GM21447 (cell line): Measurements from ENCODE around the gene PPP1R16B.
A peak's percentile ranks its signal among the peaks of the same experiment; 100 is the strongest.

Experiments
- ATAC-seq: cut with Tn5 transposase; IDR thresholded peaks from one replicate; pipeline ENCODE4 v1.9.1; 2021; ENCODE audit not compliant: unreplicated experiment

The PPP1R16B gene

DNA sequence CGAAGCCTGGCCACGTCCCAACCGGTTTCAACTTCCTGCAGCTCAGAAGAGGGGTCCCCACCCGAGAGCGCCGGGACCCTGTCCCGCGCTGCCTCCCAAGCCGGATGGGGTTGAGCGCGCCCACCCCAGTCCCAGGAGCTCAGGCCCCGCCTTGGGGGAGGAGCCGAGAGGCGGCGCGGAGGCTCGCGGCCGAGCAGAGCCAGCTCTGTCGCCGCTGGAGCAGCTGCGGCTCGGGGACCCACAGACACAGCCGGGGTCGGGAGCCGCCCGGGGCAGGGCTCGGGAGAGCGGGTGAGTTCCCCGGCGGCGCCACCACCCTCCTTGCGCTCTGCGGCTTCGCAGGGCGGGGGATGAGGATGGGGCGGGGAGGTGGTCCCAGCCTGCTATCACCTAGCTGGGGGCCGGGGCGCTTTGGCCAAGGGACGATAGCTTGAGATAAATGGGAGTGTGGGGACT lies at the start of gene PPP1R16B:
Gene PPP1R16B (plus strand): TSS at position 196 of the 456 bp plus-strand sequence. CDS start 30,229 bp downstream, outside the sequence.
- peak; percentile 60 for ATAC-seq

DNA sequence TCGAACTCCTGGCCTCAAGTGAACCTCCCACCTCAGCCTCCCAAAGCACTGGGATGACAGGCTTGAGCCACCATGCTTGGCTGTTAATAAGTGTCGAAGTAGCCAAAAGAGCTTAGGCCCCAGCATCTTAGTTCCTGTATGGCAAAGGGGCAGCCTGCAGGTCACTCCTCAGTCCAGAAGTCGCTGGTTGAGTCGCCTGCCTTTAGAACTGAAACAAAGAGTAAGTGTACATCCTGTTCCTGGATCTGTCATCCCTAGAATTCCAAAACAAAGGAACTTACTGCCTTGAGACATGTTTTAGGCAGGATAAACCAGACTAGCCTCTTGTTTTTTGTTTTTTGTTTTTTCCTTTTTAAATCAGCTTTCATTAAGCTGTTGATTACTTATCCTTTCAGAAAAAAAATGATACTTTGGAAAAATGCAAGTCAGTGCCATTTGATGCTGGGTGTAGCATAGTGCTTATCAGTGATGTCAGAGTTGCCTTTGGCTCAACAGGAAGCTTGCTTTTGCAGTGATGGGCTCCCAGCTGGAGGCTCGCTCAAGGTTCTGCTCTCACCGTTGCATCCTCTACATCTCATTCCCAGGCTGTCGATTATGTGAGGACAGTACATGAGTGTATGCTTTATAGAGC lies 48.2 kb upstream of the PPP1R16B start:
- no peak for ATAC-seq

DNA sequence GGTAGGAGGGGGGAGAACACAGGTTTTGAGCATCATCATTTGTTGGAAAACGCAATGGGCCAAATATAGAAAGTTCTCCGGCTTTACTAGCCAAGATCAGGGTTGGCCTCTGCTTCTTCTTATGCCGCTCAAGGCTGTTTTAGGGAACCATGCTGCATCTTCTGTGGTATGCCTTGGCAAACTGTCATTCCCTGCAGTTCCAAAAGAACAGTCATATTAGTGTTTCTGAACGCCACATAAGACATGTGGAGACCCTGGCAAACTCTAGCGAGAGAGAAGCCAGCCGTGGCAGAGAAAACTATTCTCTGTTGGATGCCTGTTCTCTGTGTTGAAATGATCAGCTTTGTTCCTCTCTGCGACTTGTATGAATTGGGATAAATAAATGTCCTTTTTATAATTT lies 46.4 kb upstream of the PPP1R16B start:
- ATAC-seq, result no peak

DNA sequence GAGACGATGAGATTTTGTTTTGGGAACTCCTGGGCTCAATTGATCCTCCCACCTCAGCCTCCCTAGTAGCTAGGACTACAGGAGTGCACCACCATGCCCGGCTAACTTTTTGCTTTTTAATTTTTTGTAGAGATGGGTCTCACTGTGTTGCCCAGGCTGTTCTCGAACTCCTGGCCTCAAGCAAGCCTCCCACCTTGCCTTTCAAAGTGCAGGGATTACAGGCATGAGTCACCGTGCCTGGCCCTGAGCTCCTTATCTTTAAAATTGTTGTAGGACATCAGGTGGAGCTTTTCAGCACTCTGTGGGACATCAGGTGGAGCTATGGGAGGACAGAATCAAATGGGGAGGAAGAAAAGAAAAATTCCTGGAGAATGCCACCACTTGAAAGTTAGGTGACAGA lies 44.5 kb upstream of the PPP1R16B start:
- ATAC-seq, result no peak

DNA sequence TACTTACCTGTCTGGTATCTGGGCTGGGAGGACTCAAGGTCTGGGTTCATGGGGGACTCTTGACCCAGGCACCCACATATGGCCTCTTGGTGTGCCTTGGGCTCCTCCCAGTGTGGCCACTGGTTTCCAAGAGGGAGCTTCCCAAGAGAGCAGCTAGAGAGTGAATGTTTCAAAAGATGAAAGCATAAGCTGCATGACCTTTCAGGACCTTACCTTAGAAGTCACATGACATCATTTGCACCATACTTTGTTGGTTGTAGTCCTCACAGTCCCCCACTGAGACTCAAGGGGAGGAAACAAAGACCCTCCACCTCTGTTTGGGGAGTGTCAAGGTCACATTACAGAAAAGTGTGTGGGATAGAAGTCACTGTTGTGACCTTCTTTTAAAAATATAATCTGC lies 43.3 kb upstream of the PPP1R16B start:
- no peak for ATAC-seq

DNA sequence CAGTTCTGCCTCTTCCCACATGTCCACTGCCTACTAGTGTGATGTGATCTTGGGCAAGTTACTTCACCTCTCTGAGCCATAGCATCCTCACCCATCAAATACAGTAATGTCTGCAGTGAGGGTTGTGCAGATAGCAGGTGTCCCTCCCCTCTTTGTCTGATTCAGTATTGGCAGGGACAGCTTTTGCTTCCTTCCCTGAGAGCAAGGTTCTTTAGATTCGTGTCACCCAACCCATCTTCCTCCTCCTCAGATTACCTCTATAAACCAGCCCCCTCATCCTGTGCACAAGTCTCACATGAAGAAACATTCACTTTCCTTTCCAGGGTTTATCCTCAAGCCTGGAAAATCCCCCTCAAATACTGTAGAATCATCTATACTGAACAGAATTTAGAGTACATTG lies 41.9 kb upstream of the PPP1R16B start:
- ATAC-seq, result no peak

DNA sequence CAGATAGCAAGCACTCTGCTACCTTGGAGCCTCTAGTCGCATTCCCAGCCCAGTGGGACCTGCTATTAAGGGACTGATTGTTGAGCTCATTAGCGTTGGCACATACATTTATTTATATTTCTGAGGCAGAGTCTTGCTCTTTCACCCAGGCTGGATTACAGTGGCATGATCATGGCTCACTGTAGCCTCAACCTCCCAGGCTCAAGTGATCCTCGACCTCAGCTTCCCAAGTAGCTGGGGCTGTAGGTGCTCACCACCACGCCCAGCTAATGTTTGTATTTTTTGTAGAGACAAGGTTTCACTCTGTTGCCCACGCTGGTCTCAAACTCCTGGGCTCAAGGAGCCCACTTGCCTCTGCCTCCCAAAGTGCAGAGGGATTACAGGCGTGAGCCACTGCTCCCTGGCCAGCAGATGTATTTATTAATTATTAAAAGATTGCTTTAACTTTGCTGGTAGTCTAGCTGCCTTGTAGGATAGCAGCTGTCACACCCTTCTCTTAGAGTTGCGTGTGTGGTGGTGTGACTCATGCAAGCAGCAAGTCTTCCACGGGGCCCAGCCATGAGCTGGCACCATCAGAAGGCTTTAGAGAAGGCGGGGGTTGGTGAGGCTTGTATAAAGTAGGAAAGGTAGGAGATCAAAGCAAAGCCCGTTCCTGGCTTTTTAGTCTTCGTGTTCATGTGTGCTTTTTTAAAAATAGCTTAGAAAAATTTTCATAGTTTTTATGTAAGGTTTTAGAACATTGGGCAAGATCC lies 40.8 kb upstream of the PPP1R16B start:
- ATAC-seq, result no peak

DNA sequence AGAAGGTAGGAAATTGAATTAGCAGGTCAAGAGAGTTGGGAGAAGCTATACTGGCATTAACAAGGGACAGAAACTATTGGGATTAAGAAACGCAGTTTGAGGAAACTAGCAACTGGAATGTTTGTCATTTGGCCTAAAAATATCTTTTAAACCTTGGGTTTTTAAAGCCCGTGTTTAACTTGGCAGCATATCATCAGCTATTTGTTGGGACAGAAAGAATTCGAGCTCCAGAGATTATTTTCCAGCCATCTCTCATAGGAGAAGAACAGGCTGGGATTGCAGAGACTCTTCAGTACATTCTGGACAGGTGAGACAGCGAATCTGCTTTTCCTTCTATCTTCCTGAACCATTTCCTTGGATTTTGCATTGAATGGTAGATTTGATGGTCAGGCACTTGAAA lies 39.4 kb upstream of the PPP1R16B start:
- no peak for ATAC-seq

DNA sequence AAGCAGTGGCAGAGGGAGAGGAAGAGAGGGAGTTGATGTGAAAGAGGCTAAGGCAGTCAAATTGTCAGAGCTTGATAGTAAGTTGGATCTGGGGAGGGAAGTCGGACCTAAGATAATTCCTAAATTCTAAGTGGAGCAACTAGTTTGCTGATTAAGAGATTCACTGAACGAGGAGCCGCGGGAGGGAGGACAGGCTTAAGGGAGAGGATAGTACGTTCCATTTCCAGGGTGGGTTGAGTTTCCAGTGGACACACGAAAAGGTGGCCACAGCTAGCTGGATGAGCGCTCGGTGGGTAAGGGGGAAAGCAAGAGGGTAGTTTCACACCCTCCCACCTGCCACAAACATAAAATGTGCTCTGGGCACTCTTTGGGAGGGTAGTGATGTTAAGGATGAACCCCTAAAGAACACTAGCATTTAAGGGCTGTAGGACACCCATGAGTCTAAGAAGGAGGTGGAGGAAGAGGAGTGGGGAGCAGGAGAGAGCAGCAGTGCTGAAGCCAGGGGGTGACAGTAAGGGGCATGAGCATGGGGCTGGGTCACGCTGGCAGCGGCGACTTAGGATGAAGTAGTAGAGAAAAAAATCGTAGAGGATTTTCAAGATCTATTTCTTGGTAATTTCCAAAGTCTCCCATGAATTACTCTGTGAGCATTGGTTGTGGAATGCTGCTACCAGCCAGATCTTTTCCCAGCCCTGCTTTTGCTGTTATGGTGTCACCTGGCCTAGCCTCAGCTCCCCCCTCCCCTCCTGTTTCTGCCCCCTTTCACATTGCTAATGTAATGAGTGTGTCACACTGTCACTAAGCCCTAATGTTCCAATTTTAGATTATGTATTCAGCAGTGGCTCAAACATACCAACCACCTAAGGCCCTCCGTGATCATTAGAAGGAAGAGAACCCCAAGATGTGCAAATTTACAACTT lies 35.9 kb upstream of the PPP1R16B start:
- ATAC-seq, result no peak

DNA sequence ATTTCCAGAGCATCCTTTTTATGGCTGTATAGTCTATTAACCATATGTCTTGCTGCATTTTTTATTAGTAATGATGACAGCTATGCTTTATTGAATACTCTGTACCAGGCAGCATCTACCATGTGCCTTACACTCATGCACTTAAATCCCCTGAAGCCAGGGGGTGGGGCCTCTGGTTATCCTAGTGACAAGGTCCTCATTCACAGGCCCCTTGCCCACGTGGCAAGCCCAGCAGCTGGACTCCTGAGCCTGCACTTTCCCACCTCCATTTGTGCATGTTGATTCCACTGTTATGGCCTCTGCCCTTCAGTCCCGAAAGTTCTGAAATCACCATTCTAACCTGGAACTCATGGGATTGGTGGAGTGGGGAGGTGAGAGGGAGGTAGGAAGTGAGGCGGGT lies 35.0 kb upstream of the PPP1R16B start:
- no peak for ATAC-seq

DNA sequence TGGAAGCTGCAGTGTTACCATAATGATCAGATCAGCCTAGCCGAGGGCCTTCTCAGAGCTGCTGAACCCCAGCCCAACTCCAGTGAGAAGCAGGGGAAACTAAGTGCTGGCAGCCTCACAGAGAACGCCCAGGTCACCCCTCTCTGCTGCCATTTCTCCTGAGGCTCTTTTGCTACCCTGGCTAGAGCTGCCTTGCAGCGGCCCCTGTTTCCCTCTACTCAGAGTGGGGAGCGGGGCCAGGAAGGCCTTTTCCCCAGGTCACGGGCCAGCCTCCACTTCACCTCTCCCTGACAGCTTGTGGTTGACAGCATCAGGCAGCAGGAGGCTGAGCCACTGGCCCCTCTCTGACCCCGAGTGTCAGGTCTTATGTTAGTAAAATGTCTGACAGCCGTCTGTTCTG lies 34.5 kb upstream of the PPP1R16B start:
- no peak for ATAC-seq

DNA sequence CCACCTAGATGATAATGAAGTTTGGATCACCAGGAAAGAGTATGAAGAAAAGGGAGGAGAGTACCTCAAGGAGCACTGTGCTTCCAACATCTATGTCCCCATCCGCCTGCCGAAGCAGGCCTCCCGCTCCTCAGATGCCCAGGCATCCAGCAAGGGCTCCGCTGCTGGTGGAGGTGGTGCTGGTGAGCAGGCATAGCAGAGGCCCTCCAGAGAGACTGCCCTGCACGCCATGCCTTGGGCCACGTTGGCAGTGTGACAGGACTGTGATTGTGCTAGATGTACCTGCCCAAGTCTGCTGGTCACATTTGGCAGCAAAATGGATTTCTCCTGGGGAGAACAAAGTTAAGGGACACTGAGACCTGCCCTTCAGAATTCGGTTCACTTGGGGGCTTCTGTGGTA lies 33.9 kb upstream of the PPP1R16B start:
- ATAC-seq, result no peak

DNA sequence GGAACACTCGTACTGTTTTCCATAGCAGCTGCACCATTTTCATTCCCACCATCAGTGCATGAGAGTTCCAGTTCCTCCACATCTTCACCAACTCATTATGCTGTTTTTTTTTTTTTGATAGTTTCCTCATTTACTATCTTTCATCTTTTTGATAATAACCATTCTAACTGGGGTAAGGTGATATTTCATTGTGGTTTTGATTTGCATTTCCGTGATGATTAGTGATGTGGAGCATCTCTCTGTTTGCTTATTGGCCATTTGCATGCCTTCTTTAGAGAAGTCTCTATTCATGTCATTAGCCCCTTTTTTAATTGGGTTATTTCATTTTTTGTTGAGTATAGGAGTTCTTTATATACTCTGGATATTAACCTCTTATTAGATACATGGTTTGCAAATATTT lies 31.3 kb upstream of the PPP1R16B start:
- no peak for ATAC-seq

DNA sequence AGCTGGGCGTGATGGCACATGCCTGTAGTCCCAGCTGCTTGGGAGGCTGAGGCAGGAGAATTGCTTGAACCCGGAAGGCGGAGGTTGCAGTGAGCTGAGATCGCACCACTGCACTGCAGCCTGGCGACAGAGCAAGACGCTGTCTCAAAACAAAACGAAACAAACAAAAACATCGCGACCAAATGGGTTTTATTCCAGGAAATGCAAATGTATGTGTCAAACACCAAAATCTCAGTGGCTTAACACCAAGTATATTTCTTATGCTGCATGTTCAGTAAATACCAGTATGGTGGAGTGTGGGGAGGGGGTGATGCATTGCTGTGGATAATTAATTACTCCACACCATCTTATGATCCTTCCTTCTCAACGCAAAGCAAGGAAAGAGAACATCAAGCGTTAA lies 29.1 kb upstream of the PPP1R16B start:
- ATAC-seq, result no peak

DNA sequence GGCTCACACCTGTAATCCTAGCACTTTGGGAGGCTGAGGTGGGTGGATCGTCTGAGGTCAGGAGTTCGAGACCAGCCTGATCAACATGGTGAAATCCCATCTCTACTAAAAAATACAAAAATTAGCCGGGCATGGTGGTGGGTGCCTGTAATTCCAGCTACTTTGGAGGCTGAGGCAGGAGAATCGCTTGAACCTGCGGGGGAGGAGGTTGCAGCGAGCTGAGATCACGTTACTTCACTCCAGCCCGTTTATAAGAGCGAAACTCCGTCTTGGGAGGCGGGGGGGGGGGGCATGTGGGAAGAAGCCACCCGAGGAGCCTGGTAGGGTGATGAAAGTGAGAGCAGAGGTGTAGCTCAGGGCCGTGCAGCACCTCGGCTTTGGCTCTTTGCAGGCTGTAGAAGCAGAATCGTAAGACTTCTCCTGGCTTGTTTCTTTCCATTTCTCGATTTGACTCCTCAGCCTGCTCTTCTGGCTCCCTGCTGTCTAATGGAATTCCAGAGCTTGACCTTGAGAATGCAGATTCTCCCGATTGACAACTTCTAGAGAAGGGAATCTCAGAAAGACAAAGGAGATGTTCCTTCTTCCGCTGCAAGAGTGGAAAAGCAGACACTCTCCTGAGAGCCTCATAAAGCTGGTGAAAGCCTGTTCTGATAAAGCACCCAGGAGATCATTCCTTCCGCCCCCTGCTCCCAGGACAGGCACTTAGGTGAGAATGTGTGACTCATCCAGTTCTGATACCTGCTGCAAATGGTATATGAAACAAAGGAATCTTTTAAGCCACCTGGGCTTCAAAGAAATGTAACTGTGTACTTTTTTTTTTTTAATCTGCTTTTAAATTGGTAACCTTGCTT lies 26.0 kb upstream of the PPP1R16B start:
- no peak for ATAC-seq

DNA sequence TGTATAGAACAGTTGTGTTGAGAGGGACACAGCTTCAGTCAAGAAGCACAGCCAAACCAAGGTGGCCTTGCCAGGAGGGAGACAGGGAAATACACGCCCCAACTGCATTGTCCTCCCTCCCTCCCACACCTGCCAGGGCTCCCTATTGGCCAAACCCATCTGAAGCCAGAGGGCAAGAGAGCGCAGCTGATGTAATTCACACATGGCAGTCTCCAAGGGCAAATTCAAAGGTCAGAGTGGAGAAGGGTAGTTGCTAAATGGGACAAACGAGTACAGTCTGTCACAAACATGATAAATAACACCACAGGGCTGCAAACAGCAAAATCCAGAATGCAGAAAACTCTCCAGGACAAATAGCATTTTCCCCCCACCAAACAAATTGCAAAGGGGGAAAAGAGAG lies 23.2 kb upstream of the PPP1R16B start:
- ATAC-seq, result no peak

DNA sequence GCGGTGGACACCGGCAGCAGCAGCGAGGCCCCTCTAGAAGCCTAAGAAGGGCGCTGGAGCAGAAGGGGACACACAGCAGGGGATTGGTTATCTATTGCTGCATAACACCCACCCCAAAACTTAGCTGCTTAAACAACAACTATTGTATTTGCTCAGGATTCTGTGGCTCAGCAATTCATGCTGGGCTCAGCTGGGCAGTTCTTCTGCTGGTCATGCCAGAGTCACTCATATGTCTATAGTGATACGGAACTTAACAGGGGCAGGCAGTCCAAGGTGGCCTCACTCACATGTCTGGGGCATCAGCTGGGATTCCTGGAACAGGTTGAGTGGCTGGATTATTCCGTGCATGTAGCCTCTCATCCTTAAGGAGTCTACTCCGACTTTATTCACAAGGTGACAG lies 17.6 kb upstream of the PPP1R16B start:
- no peak for ATAC-seq

DNA sequence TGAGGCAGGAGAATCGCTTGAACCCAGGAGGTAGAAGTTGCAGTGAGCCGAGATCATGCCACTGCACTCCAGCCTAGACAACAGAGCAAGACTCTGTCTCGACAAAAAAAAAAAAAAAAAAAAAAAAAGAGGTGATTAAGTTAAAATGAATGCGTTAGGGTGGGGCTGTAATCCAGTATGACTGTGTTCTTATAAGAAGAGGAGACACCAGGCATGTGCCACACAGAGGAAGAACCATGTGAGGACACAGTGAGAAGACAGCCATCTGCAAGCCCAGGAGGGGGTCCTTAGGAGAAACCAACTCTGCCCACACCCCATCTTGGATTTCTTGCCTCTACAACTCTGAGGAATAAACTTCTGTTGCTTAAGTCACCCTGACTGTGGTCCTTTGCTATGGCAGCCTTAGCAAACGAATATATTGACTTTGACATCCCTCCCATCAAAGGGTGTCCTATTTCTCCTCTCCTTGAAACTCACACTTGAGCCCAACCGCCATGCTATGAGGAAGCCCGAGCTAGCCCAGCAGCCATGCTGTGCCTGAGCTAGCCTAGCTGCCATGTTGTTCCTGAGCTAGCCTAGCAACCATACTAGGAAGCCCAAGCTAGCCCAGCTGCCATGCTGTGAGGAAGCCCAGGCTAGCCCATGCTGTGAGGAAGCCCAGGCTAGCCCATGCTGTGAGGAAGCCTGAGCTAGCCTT lies 15.8 kb upstream of the PPP1R16B start:
- ATAC-seq, result no peak

DNA sequence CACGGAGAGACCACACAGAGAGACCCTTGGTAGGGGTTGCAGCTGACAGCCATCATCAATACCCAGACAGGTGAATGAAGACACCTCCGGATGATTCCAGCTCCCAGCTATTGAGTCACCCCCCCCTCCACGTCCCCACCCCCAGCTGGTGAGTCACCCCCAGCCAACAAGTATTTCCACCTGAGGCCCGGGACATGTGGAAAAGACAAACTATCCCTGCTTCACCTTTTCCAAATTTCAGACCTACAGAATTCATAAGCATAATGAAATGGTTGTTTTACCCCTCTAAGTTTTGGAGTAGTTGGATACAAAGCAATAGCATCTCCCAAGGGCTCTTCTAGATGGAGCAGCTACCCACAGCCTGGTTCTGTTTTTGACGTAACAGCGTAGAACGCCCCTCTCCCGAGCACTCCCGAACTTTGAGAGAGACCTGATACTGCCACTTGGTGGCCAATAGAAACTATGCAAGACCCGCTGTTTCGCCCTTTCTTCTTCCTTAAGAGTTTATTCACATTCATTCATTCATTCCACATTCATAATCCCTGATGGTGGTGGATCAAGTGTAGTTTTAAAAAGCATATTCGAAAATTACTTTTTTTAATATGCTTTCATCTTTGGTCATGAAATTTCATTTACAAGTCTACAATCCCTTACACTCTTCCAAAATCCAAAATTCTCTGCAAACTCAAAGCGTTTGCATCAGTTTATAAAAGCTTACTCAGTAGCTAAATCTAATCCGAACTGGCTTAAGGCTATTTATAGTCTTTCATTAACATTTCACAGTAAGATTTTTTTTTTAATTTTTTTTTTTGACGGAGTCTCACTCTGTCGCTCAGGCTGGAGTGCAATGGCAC lies 15.1 kb upstream of the PPP1R16B start:
- no peak for ATAC-seq
